HG03045 (cell line): ENCODE measurements around the gene ADAM10.

Experiments
- ATAC-seq: cut with Tn5 transposase; IDR thresholded peaks from one replicate; pipeline ENCODE4 v1.9.1; 2021; ENCODE audit warnings: mild to moderate bottlenecking, moderate library complexity; ENCODE audit not compliant: unreplicated experiment

Gene ADAM10

DNA sequence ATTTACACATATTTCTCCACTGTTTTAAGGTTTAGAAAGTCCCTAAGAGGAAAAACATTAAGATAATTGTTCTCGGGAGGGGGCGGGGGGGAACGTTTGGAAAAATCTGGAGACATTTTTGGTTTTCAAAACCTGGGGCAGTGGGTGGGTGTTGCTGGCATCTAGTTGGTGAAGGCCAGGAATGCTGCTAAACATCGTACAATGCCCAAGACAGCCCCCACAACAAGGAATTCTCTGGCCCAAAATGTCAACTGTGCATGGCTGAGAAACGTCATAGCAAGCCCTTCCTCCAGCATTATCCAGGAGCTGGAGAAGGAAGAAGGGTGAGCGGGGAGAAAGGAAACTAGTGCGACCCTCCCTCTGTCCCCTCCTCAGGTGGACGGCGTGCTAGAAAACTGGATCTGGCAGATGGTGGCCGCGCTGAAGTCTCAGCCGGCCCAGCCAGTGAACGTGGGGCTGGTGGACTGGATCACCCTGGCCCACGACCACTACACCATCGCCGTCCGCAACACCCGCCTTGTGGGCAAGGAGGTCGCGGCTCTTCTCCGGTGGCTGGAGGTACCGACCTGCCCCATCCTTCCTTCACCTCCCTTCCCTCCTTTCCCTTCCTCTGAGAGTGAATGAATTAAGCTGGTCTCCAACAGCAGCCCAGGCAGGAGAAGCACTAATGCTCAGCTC, 208.0 kb downstream of the ADAM10 start:
- no peak for ATAC-seq

- no peak for ATAC-seq
Observed at GRCh38 chr15:58539548-58539947, 210.0 kb downstream of the ADAM10 start.

DNA sequence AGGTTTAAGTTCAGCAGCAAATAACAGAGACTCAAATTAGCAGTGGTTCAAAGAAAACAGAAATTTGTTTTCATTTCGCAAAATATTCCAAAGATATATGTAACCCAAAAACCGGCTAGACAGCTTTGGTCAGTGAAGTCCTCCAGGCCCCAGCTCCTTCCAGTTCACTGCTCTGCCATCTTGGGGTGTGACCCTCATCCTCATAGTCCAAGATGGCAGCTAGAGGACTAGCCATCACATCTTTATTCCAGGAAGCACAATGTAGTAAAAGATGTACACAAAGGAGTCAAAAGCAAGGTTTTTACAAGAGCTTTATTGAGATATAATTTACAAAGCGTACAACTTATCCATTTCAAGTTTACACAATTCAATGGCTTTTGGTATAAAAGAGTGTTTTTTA, 210.6 kb downstream of the ADAM10 start:
- ATAC-seq, result no peak
